Measurements from ENCODE around the gene ZNF799. TPM values are rescaled to one million over a fixed set of nuclear protein-coding genes. Genes with fewer than 3 reads are reported as not detected.

The ZNF799 gene
- polyA plus RNA-seq (2012; ENCODE audit: insufficient read length, low read depth) = 0.24 TPM

DNA sequence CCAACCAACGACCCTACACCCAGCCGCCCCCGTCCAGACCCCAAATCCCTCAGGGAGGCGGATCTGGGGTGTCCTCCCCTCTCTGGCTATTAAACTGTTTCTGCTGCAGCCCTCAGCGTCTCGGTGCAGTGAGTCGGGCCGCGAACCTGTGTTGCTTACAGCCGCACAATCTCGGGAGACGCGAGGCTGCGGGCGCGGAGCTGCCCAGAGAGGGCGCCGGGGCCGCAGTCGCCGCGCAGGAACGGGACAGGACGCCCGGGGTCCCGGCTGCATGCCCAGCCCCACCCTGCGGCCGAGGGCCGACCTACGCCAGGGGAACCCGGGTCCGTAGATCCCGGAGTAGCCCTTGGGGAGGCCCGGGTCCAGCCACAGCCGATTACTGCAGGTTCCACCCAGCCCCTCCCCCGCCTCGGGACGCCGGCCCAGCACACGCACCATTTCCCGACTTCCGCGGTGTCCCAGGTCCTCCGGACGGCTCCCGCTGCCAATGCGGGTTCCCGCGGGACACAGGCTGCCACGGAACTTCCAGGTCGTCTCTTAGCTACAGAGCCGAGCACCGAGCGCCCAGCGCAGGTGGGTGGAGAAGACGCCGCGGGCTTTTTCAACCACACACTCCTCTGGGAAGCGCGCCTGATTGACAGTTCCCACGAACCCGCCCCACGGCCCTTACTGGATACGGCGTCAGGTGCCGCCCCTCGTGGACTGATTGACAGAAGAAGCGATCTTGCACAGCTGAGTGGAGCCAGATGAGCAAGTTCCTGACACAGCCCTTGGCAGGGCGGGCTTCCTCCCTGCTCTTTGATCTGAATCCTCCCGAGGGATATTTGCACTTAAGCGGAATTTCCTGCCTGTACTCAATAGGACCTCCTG, at the start of gene ZNF799:
Gene ZNF799 (minus strand): TSS at position 639 of the 870 bp plus-strand sequence. CDS start 201 bp downstream, at position 438.
- TF ChIP-seq, protein P1, sequence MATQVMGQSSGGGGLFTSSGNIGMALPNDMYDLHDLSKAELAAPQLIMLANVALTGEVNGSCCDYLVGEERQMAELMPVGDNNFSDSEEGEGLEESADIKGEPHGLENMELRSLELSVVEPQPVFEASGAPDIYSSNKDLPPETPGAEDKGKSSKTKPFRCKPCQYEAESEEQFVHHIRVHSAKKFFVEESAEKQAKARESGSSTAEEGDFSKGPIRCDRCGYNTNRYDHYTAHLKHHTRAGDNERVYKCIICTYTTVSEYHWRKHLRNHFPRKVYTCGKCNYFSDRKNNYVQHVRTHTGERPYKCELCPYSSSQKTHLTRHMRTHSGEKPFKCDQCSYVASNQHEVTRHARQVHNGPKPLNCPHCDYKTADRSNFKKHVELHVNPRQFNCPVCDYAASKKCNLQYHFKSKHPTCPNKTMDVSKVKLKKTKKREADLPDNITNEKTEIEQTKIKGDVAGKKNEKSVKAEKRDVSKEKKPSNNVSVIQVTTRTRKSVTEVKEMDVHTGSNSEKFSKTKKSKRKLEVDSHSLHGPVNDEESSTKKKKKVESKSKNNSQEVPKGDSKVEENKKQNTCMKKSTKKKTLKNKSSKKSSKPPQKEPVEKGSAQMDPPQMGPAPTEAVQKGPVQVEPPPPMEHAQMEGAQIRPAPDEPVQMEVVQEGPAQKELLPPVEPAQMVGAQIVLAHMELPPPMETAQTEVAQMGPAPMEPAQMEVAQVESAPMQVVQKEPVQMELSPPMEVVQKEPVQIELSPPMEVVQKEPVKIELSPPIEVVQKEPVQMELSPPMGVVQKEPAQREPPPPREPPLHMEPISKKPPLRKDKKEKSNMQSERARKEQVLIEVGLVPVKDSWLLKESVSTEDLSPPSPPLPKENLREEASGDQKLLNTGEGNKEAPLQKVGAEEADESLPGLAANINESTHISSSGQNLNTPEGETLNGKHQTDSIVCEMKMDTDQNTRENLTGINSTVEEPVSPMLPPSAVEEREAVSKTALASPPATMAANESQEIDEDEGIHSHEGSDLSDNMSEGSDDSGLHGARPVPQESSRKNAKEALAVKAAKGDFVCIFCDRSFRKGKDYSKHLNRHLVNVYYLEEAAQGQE (IDR thresholded peaks at IDR 0.05; ENCODE audit: insufficient read depth in 1 of 2, low read depth in 2 of 2, low read length in 2 of 2) = 0 out of 4 replicates have a peak, but pooled peaks of 1 of the 2 experiments have one; percentile 17
- TF ChIP-seq TAF1 (IDR thresholded peaks at IDR 0.05; ENCODE audit: borderline replicate concordance, insufficient read depth, low read length) (no peak), FOXP2 (optimal IDR thresholded peaks at IDR 0.05; ENCODE audit: borderline replicate concordance, extremely low read depth, extremely low read length, insufficient read depth) (no peak), POLR2AphosphoS5 (IDR thresholded peaks at IDR 0.05; ENCODE audit: low read depth, low read length) (no peak), SIN3A (IDR thresholded peaks at IDR 0.05; ENCODE audit: borderline replicate concordance, insufficient read depth, low read length) (peak; percentile 39; the same call in 1 of the 2 replicates)

- no peak for TF ChIP-seq TAF1 (IDR thresholded peaks at IDR 0.05; ENCODE audit: borderline replicate concordance, insufficient read depth, low read length)
- TF ChIP-seq SIN3A (IDR thresholded peaks at IDR 0.05; ENCODE audit: borderline replicate concordance, insufficient read depth, low read length) = no peak
- no peak for TF ChIP-seq FOXP2 (optimal IDR thresholded peaks at IDR 0.05; ENCODE audit: borderline replicate concordance, extremely low read depth, extremely low read length, insufficient read depth)
- no peak for TF ChIP-seq POLR2AphosphoS5 (IDR thresholded peaks at IDR 0.05; ENCODE audit: low read depth, low read length)
- TF ChIP-seq, protein P1 (IDR thresholded peaks at IDR 0.05; ENCODE audit: insufficient read depth in 1 of 2, low read depth in 2 of 2, low read length in 2 of 2) = no peak
Observed at GRCh38 chr19:12450844-12451243, 49.8 kb upstream of the ZNF799 start.

- TF ChIP-seq POLR2AphosphoS5 (IDR thresholded peaks at IDR 0.05; ENCODE audit: low read depth, low read length) (no peak), TAF1 (IDR thresholded peaks at IDR 0.05; ENCODE audit: borderline replicate concordance, insufficient read depth, low read length) (no peak)
Observed at GRCh38 chr19:12448808-12449207, 47.7 kb upstream of the ZNF799 start.

DNA sequence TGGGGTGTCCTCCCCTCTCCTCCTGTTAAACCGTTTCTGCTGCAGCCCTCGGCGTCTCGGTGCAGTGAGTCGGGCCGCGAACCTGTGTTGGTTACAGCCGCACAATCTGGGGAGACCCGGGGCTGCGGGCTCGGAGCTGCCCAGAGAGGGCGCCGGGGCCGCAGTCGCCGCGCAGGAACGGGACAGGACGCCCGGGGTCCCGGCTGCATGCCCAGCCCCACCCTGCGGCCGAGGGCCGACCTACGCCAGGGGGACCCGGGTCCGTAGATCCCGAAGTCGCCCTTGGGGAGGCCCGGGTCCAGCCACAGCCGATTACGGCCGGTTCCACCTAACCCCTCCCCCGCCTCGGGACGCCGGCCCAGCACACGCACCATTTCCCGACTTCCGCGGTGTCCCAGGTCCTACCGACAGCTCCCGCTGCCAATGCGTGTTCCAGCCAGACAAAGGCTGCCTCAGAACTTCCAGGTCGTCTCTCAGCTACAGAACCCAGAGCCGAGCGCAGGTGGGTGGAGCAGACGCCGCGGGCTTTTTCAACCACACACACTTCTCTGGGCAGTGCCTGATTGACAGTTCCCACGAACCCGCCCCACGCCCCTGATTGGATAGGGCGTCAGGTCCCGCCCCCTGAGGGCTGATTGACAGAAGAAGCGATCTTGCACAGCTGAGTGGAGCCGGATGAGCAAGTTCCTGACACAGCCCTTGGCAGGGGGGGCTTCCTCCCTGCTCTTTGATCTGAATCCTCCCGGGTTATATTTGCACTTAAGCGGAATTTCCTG, 39.7 kb upstream of the ZNF799 start, which contains the start of gene ZNF443:
Gene ZNF443 (minus strand): TSS at position 481 of the 776 bp plus-strand sequence. CDS start 107 bp downstream, at position 374.
- no peak for TF ChIP-seq POLR2AphosphoS5 (IDR thresholded peaks at IDR 0.05; ENCODE audit: low read depth, low read length)
- TF ChIP-seq, protein P1 (IDR thresholded peaks at IDR 0.05; ENCODE audit: insufficient read depth in 1 of 2, low read depth in 2 of 2, low read length in 2 of 2) = no peak
- no peak for TF ChIP-seq SIN3A (IDR thresholded peaks at IDR 0.05; ENCODE audit: borderline replicate concordance, insufficient read depth, low read length)
- TF ChIP-seq TAF1 (IDR thresholded peaks at IDR 0.05; ENCODE audit: borderline replicate concordance, insufficient read depth, low read length) = no peak
- no peak for TF ChIP-seq FOXP2 (optimal IDR thresholded peaks at IDR 0.05; ENCODE audit: borderline replicate concordance, extremely low read depth, extremely low read length, insufficient read depth)

DNA sequence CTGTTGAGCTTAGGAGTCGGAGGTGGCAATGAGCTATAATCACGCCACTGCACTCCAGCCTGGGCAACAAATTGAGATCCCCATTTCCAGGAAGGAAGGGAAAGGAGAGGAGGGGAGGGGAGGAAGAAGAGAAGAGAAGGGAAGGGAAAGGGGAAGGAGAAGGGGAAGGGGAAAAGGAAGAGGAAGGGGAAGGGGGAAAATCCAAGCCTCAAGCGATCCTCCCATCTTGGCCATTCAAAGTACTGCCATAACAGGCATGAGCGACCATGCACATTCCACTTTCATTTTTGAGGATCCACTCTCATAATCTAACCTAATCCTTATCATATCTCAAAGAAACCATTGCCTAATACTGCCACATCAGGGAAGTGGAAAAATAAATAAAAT, 24.8 kb upstream of the ZNF799 start:
- TF ChIP-seq TAF1 (IDR thresholded peaks at IDR 0.05; ENCODE audit: borderline replicate concordance, insufficient read depth, low read length) (no peak), SIN3A (IDR thresholded peaks at IDR 0.05; ENCODE audit: borderline replicate concordance, insufficient read depth, low read length) (no peak), POLR2AphosphoS5 (IDR thresholded peaks at IDR 0.05; ENCODE audit: low read depth, low read length) (no peak), FOXP2 (optimal IDR thresholded peaks at IDR 0.05; ENCODE audit: borderline replicate concordance, extremely low read depth, extremely low read length, insufficient read depth) (no peak)
- TF ChIP-seq, protein P1 (IDR thresholded peaks at IDR 0.05; ENCODE audit: insufficient read depth in 1 of 2, low read depth in 2 of 2, low read length in 2 of 2) = no peak
